Retinal pigment epithelial cell (primary cell): ENCODE data around the gene TGFB1.

Experiments
- DNase-seq: peaks from one replicate; pipeline ENCODE4 v3.0.0-alpha.2; 2010; ENCODE audit warnings: low read depth
- H3K4me3 ChIP-seq: 2 replicates; pipeline ENCODE4 v1.5.1; 2011; ENCODE audit warnings: mild to moderate bottlenecking, low read length, control low read depth, moderate library complexity
- TF ChIP-seq, protein P1 (sequence below): conservative IDR thresholded peaks from 2 replicates; pipeline ENCODE4 v1.5.1; 2011; ENCODE audit warnings: low read depth, low read length, control low read depth, inconsistent platforms

Gene TGFB1

GRCh38 chr19:41330946-41331678 lies 22.6 kb downstream of the TGFB1 start:
- no peak overlapping the region for H3K4me3 ChIP-seq
- DNase-seq, result no peak
- TF ChIP-seq, protein P1, sequence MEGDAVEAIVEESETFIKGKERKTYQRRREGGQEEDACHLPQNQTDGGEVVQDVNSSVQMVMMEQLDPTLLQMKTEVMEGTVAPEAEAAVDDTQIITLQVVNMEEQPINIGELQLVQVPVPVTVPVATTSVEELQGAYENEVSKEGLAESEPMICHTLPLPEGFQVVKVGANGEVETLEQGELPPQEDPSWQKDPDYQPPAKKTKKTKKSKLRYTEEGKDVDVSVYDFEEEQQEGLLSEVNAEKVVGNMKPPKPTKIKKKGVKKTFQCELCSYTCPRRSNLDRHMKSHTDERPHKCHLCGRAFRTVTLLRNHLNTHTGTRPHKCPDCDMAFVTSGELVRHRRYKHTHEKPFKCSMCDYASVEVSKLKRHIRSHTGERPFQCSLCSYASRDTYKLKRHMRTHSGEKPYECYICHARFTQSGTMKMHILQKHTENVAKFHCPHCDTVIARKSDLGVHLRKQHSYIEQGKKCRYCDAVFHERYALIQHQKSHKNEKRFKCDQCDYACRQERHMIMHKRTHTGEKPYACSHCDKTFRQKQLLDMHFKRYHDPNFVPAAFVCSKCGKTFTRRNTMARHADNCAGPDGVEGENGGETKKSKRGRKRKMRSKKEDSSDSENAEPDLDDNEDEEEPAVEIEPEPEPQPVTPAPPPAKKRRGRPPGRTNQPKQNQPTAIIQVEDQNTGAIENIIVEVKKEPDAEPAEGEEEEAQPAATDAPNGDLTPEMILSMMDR, result no peak

GRCh38 chr19:41330481-41330880 lies 23.2 kb downstream of the TGFB1 start:
- TF ChIP-seq, protein P1, result no peak
- DNase-seq, result no peak
- no peak overlapping the region for H3K4me3 ChIP-seq

DNA sequence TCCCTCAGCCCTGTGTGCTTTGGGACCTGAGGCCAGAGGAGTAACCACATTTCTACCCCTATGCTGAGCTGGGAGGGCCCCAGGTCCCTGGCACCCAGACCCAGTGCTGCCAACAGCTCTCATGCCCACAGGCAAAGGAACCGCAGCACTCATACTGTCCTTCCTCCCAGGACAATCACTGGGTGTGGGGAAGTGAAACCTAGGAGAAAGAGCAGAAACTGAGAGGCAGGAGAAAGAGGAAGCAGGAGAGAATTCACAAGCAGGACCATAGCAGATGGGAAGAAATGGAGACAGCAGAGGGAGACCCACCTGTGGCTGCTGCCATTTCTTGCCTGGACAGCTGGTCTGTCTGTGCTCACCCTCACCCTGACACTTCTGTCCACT lies 24.9 kb downstream of the TGFB1 start:
- TF ChIP-seq, protein P1, result no peak
- no peak overlapping the region for H3K4me3 ChIP-seq
- no peak for DNase-seq

DNA sequence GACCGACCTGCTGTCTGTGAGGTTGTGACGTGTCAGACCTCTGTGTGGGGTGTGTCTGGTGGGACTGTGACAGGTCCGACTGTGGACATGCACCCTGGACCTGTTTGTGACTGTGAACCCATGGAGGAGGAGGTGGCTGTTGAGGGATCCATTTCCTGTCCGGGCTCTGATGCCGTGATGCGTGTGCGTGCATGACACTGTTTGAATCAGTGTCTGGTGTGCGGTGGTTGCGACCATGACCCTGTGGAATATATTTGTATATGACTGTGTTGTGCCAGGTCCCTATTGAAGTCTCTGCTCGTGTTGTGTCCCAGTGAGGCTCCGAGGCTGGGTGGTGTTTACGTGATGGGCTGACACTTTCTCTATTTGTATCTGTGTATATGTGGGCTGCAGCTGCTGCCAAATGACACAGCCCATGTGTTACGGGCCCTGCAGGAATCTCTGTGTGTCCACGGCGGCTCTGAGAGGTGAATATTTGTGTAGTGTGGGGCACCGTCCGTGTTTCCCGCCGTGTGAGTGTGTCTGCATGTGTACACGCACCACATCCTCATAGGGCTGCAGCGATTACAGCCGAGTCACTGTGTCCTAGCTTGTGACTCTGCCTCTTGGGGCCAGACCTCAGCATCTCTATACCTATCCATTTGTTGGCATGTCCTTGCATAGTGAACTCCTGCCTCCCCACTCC lies 25.4 kb downstream of the TGFB1 start:
- no peak overlapping the region for H3K4me3 ChIP-seq
- TF ChIP-seq, protein P1, result no peak
- no peak for DNase-seq

- DNase-seq, result peak; percentile 70
- TF ChIP-seq, protein P1, result no peak
- peak overlapping the region; percentile 5 for H3K4me3 ChIP-seq
Observed at GRCh38 chr19:41327576-41328156, 26.1 kb downstream of the TGFB1 start.

GRCh38 chr19:41327076-41327575 lies 26.6 kb downstream of the TGFB1 start:
- no peak for DNase-seq
- peak overlapping the region; percentile 5 for H3K4me3 ChIP-seq

More at GRCh38 chr19:41327076-41327575, 26.6 kb downstream of the TGFB1 start:
- TF ChIP-seq, protein P1, result no peak
